ENCODE results near the gene SUPT20H. TPM values are rescaled to one million over a fixed set of nuclear protein-coding genes. Genes with fewer than 3 reads are reported as not detected.
A peak's percentile ranks its signal among the peaks of the same experiment; 100 is the strongest.

The SUPT20H gene
- total and polyA plus RNA-seq, 2 of the 13 experiments (the other 11 are each of a cell fraction or from before 2014, with no cell fraction given): 35.0 to 63.6 TPM

DNA sequence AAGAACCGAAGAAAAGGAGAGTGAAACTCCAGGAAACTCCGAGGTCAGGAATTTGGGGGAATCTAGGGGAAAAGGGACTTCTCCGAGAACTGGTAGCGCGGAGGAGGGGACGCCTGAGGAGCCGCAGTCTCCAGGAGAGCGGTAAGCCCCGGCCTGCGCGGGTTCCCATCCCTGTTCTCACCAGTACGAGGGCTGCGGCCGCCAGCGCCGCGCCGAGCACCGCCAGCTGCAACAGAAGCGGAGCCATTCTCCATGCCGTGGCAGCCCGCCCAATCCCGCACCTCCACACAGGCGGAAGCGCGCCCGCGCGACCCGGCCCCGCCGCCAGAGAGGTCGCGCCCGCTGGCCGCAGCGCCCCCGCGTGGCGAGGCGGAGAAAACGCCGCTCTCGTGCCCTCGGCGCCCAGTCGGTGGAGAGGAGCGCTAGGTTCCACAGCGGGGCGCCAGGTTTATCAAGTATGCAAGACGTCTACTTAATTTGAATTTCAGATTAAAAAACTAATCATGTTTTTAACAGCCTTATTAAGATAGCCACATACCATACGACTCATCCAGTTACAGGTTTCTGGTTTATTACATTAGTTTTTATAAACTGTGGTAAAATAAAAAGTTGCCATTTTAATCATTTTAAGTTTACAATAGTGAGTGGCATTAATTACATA is 60.3 kb downstream of the SUPT20H start, which contains the start of gene ALG5:
ALG5 (minus strand) TSS at position 287 of the 661 bp plus-strand sequence; CDS start at position 247, 40 bp downstream.
- H3K27ac ChIP-seq (ENCODE audit: extremely low read length, insufficient read depth, low read length): peak within 1 kb of the TSS; percentile 99
- peak; percentile 78 for DNase-seq (ENCODE audit: low spot score)
- under 1% methylated on average over 17 of the region's 52 CpGs for WGBS (ENCODE audit: low lambda C conversion rate)
- peaks cover 27% of the 10 kb centered on the region for H3K4me1 ChIP-seq (ENCODE audit: insufficient read depth, low read length)
- ATAC-seq: peak; percentile 88
- in situ Hi-C loops (cut with HindIII; ENCODE audit: extremely low pct_ligation_motif_present, low pct_unique_long_range_greater_than_20kb) (no loop called here), intact Hi-C loops (cut with micrococcal nuclease; ENCODE audit: unreplicated experiment) (loop anchor here (2.0 kb wide), 1 partner anchor 70 kb away; no protein-coding TSS in a partner anchor)
- ChIA-PET CTCF (ENCODE audit: low intra/inter-chr PET ratio, low total read pairs) (no interaction called here), POLR2A (interaction anchor here (0.9 to 1.2 kb wide), 3 partner anchors 15 to 108 kb away, joined by 3 to 4 read pairs (median 3); no protein-coding TSS in a partner anchor)
- H3K9ac ChIP-seq (ENCODE audit: insufficient read depth, low read depth, low read length): peak within 1 kb of the TSS; percentile 93
- peak within 1 kb of the TSS; percentile 89 for H3K4me2 ChIP-seq (ENCODE audit: low read depth, low read length)
- no peaks in the 10 kb centered on the region for H3K9me3 ChIP-seq (ENCODE audit: low read length)
- H4K20me1 ChIP-seq (ENCODE audit: insufficient read depth, low read length): no peaks in the 10 kb centered on the region
- no TSS peak for BruUV-seq (replicated peaks)
- peak; percentile 4 for FAIRE-seq
- H2AFZ ChIP-seq (ENCODE audit: low read length): no peak within 1 kb of the TSS
- H3K27me3 ChIP-seq (ENCODE audit: control insufficient read depth in 1 of 2, insufficient read depth in 2 of 2, low read length in 2 of 2): no peaks in the 10 kb centered on the region; a peak in 1 of 5 replicates
- H3K36me3 ChIP-seq (replicated peaks in 1 of 2; ENCODE audit: control insufficient read depth in 1 of 2, insufficient read depth in 2 of 2, low read length in 2 of 2): peaks cover 9 to 25% of the 10 kb centered on the region in 2 experiments
- peaks cover 61% of the 10 kb centered on the region for H3K79me2 ChIP-seq (ENCODE audit: insufficient read depth, low read length)
- peak within 1 kb of the TSS; percentile 97 to 99 (median 97) for H3K4me3 ChIP-seq (replicated peaks in 1 of 3; ENCODE audit: insufficient read depth in 1 of 3, low read depth in 2 of 3, low read length in 3 of 3)
- no peak for TF ChIP-seq CHD2 (IDR thresholded peaks at IDR 0.05; ENCODE audit: low read depth, low read length)
- TF ChIP-seq KLF15 (CRISPR knock-in tag; IDR thresholded peaks at IDR 0.05; ENCODE audit: borderline replicate concordance): 0 out of 2 replicates have a peak, but pooled peaks have one; percentile 54
- no peak for TF ChIP-seq ELF4 (CRISPR knock-in tag; IDR thresholded peaks at IDR 0.05; ENCODE audit: borderline replicate concordance)
- TF ChIP-seq ZNF614 (CRISPR knock-in tag; IDR thresholded peaks at IDR 0.05; ENCODE audit: borderline replicate concordance): peak; percentile 49; the same call in 1 of the 2 replicates
- TF ChIP-seq TFAP4 (IDR thresholded peaks at IDR 0.05; ENCODE audit: borderline replicate concordance, low read depth): peak; percentile 27; the same call in 1 of the 2 replicates
- no peak for TF ChIP-seq CENPX (CRISPR knock-in tag; IDR thresholded peaks at IDR 0.05)
- TF ChIP-seq SMC3 (IDR thresholded peaks at IDR 0.05; ENCODE audit: low read length): no peak
- peak; percentile 78 for TF ChIP-seq TARDBP (CRISPR knock-in tag; IDR thresholded peaks at IDR 0.05)
- no peak for TF ChIP-seq ZNF282 (IDR thresholded peaks at IDR 0.05; ENCODE audit: partially characterized antibody)
- peak; percentile 98 for TF ChIP-seq ZMYM4 (CRISPR knock-in tag; IDR thresholded peaks at IDR 0.05)
- peak; percentile 80; the same call in 1 of the 2 replicates for TF ChIP-seq BRD4 (CRISPR knock-in tag; IDR thresholded peaks at IDR 0.05)
- TF ChIP-seq CBX1 (IDR thresholded peaks at IDR 0.05; ENCODE audit: low read depth): peak; percentile 25
- TF ChIP-seq, protein P1, sequence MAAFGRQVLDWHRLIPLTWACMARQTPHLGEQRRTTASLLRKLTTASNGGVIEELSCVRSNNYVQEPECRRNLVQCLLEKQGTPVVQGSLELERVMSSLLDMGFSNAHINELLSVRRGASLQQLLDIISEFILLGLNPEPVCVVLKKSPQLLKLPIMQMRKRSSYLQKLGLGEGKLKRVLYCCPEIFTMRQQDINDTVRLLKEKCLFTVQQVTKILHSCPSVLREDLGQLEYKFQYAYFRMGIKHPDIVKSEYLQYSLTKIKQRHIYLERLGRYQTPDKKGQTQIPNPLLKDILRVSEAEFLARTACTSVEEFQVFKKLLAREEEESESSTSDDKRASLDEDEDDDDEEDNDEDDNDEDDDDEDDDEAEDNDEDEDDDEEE (CRISPR knock-in tag; IDR thresholded peaks at IDR 0.05): no peak
- TF ChIP-seq HOXD1 (CRISPR knock-in tag; IDR thresholded peaks at IDR 0.05): peak; percentile 13; the same call in 1 of the 2 replicates
- peak; percentile 81 for TF ChIP-seq GABPA (IDR thresholded peaks at IDR 0.05; ENCODE audit: low read depth, low read length)
- peak; percentile 76 for TF ChIP-seq GABPA (CRISPR knock-in tag; IDR thresholded peaks at IDR 0.05; ENCODE audit: low read depth)
- TF ChIP-seq, protein P2, sequence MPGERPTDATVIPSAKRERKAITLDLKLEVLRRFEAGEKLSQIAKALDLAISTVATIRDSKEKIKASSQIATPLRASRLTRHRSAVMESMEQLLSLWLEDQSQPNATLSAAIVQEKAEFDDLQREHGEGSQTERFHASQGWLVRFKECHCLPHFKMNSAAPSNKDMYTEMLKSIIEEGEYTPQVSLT (CRISPR knock-in tag; IDR thresholded peaks at IDR 0.05; ENCODE audit: borderline replicate concordance, low read depth): no peak
- TF ChIP-seq MIER3 (CRISPR knock-in tag; IDR thresholded peaks at IDR 0.05; ENCODE audit: borderline replicate concordance): no peak
- TF ChIP-seq, protein P3, sequence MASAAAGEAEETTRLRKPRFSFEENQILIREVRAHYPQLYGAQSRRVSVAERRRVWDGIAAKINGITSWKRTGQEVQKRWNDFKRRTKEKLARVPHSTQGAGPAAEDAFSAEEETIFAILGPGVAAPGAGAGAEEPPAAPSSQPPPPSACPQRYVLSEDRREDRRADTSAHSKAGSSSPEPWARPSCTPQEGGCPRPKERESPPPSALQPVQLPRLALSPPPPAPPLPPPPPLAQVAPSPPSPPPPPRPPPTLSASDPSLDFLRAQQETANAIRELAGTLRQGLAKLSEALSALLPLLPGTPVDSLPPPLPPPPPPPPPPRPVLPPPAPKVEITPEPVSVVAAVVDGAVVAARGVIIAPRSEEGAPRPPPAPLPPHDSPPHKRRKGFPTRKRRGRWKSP (CRISPR knock-in tag; IDR thresholded peaks at IDR 0.05): no peak; the same call in 1 of the 2 replicates
- TF ChIP-seq HDAC1 (CRISPR knock-in tag; IDR thresholded peaks at IDR 0.05): peak; percentile 50
- peak; percentile 78; the same call in 1 of the 2 replicates for TF ChIP-seq ZNF580 (CRISPR knock-in tag; IDR thresholded peaks at IDR 0.05; ENCODE audit: borderline replicate concordance, low read depth)
- peak; percentile 87 for TF ChIP-seq SPEN (CRISPR knock-in tag; IDR thresholded peaks at IDR 0.05; ENCODE audit: low read depth)
